WTC11 (cell line): ENCODE data around the gene CNTNAP2.

Source experiments
- ZBTB21 ChIP-seq: sonication (generic); formaldehyde crosslinking; IDR thresholded peaks from 2 replicates; pipeline ENCODE4 v1.8.1; 2023; ENCODE audit warnings: mild to moderate bottlenecking, missing genetic modification reagents, borderline replicate concordance
- TF ChIP-seq, protein P1 (sequence below): fragments of 200-600 bp; IDR thresholded peaks from 2 replicates; pipeline ENCODE4 v1.8.0; 2022; ENCODE audit warnings: antibody characterized with exemption

GRCh38 chr7:147997636-147998035, 1881.0 kb downstream of the CNTNAP2 start:
- no peak for TF ChIP-seq ZBTB21 (CRISPR knock-in tag)
- TF ChIP-seq, protein P1, sequence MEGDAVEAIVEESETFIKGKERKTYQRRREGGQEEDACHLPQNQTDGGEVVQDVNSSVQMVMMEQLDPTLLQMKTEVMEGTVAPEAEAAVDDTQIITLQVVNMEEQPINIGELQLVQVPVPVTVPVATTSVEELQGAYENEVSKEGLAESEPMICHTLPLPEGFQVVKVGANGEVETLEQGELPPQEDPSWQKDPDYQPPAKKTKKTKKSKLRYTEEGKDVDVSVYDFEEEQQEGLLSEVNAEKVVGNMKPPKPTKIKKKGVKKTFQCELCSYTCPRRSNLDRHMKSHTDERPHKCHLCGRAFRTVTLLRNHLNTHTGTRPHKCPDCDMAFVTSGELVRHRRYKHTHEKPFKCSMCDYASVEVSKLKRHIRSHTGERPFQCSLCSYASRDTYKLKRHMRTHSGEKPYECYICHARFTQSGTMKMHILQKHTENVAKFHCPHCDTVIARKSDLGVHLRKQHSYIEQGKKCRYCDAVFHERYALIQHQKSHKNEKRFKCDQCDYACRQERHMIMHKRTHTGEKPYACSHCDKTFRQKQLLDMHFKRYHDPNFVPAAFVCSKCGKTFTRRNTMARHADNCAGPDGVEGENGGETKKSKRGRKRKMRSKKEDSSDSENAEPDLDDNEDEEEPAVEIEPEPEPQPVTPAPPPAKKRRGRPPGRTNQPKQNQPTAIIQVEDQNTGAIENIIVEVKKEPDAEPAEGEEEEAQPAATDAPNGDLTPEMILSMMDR, result no peak
